ENCODE measurements around the gene ARF1. TPM values are rescaled to one million over a fixed set of nuclear protein-coding genes. Genes with fewer than 3 reads are reported as not detected.
A peak's percentile ranks its signal among the peaks of the same experiment; 100 is the strongest.

The ARF1 gene
- total RNA-seq, 1 donor from 2014 or later = 240 TPM

DNA sequence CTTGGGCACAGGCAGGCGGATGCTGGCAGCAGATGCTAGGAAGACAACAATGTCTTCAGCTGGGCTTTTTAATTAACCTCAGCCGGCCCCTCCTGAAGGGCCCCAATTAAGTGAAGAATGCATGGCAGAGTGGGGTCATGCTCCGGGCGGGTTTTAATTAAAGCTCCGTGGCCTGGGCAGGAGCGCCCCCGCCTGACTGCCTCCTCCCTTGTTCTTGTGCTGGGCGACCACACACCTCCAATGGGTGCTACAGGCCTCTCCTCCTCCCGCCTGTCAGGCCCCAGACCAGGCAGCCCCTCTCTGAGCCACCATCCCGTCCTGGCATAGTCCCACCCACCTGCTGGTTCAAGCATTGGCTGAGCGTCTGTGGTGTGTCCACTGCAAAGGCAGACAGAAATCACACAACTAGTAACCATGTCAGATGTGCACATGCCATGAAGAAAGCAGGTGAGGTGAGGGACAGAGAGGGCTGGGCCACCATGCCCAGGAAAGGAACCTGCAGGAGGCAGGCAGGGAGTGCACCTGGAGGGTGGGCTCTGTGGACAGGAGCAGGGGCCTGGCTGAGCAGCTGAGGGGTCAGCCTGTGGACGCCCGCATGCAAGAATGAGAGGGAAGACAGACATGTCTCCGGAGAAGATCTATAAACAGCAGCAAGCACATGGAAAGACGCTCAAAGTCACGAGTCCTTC lies 8.5 kb upstream of the ARF1 start:
- FAIRE-seq = no peak
- TF ChIP-seq, protein P1, sequence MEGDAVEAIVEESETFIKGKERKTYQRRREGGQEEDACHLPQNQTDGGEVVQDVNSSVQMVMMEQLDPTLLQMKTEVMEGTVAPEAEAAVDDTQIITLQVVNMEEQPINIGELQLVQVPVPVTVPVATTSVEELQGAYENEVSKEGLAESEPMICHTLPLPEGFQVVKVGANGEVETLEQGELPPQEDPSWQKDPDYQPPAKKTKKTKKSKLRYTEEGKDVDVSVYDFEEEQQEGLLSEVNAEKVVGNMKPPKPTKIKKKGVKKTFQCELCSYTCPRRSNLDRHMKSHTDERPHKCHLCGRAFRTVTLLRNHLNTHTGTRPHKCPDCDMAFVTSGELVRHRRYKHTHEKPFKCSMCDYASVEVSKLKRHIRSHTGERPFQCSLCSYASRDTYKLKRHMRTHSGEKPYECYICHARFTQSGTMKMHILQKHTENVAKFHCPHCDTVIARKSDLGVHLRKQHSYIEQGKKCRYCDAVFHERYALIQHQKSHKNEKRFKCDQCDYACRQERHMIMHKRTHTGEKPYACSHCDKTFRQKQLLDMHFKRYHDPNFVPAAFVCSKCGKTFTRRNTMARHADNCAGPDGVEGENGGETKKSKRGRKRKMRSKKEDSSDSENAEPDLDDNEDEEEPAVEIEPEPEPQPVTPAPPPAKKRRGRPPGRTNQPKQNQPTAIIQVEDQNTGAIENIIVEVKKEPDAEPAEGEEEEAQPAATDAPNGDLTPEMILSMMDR (IDR thresholded peaks at IDR 0.05; ENCODE audit: insufficient read depth, low read length, severe bottlenecking) = peak; percentile 65
- no peak overlapping the region for H3K4me3 ChIP-seq (ENCODE audit: low read depth, low read length)
- H3K36me3 ChIP-seq (ENCODE audit: control insufficient read depth, insufficient read depth, low read length) = no peaks in the 10 kb centered on the region
- DNase-seq (ENCODE audit: low read depth) = no peak
- H3K27me3 ChIP-seq (ENCODE audit: control insufficient read depth, insufficient read depth, low read length) = no peaks in the 10 kb centered on the region

DNA sequence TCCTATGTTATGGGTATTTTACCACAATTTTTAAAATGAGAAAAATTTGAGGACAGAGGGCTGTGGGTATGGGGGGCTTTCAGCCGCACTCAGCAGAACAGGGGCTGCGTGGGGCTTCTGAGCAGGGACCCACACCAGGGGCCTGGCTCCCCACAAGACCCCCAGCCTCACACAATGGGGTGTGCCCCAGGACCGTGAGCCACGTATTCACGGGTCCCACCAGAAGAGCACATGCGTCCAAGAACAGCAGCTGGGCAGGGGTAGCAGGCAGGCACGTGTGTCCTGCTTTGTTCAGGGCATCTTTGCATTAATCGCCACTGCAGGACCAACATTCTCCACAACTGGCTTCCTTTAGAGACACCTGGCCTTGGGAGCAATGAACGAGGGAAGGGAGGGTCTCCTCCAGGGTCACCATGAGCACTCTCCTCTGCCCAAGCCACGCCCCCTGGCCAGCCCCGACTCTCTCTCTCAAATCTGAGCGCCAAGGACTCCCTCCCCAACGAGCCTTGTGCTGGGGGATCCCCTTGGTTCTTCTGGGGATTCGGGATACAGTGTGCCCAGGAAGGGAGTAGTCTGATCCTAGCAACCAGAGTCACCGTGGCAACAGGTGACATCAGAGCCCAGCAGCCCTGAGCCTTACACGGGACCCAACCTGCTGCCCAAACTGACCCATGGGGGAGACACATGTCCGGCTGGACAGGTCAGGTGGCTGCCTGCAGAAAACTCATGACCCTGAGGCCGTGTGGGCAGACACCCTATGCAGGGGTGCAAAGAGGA lies 7.4 kb upstream of the ARF1 start:
- FAIRE-seq (no peak), DNase-seq (ENCODE audit: low read depth) (no peak)
- TF ChIP-seq, protein P1 (IDR thresholded peaks at IDR 0.05; ENCODE audit: insufficient read depth, low read length, severe bottlenecking) = no peak
- Histone ChIP-seq H3K4me3 (ENCODE audit: low read depth, low read length) (no peak overlapping the region), H3K36me3 (ENCODE audit: control insufficient read depth, insufficient read depth, low read length) (no peaks in the 10 kb centered on the region), H3K27me3 (ENCODE audit: control insufficient read depth, insufficient read depth, low read length) (no peaks in the 10 kb centered on the region)

DNA sequence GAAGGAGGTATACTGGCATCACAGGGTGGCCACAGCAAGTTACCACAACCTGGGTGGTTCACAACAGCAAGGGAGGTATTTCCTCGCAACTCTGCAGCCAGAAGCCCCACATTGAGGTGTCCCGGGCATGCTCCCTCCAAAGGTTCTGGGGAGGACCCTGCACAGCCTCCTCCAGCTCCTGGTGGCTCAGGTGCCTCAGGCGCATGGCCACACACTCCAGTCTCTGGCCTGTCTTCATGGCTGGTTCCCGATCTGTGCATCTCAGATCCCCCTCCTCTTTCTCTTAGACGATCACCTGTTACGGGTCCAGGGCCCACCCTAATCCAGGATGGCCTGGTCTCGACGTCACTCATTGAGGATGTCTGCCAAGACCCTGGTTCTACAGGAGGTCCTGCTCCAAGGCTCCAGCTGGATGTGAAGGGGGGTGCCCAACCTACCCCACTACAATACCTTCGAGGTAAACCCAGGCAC lies 6.7 kb upstream of the ARF1 start:
- TF ChIP-seq, protein P1 (IDR thresholded peaks at IDR 0.05; ENCODE audit: insufficient read depth, low read length, severe bottlenecking) = no peak
- FAIRE-seq = no peak
- no peak for DNase-seq (ENCODE audit: low read depth)
- H3K4me3 ChIP-seq (ENCODE audit: low read depth, low read length) = no peak overlapping the region
- H3K27me3 ChIP-seq (ENCODE audit: control insufficient read depth, insufficient read depth, low read length) = no peaks in the 10 kb centered on the region
- H3K36me3 ChIP-seq (ENCODE audit: control insufficient read depth, insufficient read depth, low read length) = no peaks in the 10 kb centered on the region

DNA sequence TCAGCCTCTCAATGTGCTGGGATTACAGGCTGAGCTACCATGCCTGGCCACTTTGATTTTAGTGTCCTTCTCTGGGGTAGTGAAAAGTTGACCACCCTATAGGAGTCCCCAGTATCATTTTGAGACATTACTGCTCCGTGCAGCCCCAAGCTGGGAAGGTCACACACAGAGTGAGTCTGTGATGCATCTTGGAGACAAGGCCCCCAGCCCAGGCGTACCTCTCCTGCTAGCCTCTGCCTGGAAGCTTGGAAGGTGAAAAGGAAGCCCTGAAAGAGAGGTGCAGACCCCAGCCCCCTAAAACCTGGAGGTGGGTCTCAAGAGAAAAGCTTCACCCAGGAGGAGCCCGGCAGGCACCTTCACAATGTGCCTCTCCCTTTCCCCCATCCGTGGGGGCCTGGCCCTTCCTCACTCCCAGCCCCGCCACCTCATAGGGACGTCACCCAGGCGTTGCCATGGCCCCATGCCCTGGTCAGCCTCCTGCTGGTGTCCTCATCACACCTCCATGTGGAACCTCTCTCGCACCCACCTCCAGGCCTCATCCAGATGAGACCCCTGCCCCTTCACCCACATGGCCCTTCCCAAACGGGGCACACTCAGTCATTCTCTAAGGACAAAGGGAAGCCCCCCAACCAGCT lies 5.6 kb upstream of the ARF1 start:
- FAIRE-seq = no peak
- no peaks in the 10 kb centered on the region for H3K36me3 ChIP-seq (ENCODE audit: control insufficient read depth, insufficient read depth, low read length)
- H3K4me3 ChIP-seq (ENCODE audit: low read depth, low read length) = no peak overlapping the region
- no peaks in the 10 kb centered on the region for H3K27me3 ChIP-seq (ENCODE audit: control insufficient read depth, insufficient read depth, low read length)
- DNase-seq (ENCODE audit: low read depth) = no peak
- TF ChIP-seq, protein P1 (IDR thresholded peaks at IDR 0.05; ENCODE audit: insufficient read depth, low read length, severe bottlenecking) = no peak

DNA sequence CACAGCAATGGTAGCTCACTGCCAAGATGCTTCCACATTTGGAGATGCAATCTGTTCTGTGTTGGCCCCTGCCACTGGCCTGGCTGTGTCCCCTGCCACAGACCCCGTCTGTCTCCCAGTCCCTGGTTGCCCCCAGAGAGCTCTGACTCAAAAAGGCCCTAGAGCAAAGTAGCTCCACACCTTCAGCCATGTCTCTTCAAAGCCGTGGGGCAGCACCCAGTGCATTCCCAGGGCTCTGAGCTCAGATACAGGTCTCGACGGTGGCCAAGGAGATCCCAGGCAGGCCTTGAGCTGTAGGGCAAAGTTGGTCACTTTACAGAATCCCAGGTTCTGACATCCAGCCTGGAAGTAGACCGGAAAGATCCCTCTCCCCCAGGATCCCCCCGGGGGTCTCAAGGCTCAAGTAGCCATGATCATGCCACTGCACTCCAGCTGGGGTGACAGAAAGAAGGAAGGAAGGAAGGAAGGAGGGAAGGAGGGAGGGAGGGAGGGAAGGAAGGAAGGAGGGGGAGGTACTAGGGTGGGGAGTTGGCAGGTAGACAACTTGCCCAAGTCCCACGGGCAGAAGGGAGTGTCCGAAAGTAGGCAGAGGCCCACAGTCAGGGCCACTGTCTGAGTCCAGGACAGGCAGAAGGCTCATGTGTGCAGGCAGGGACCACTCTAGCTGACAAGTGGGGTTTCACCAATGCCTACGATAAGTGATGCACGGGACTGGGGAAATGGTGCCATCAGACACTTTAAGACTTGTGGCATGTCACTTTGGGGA lies 4.8 kb upstream of the ARF1 start:
- Histone ChIP-seq H3K4me3 (ENCODE audit: low read depth, low read length) (no peak overlapping the region), H3K36me3 (ENCODE audit: control insufficient read depth, insufficient read depth, low read length) (no peaks in the 10 kb centered on the region), H3K27me3 (ENCODE audit: control insufficient read depth, insufficient read depth, low read length) (no peaks in the 10 kb centered on the region)
- TF ChIP-seq, protein P1 (IDR thresholded peaks at IDR 0.05; ENCODE audit: insufficient read depth, low read length, severe bottlenecking) = no peak
- FAIRE-seq = peak; percentile 7
- no peak for DNase-seq (ENCODE audit: low read depth)

All from bronchial epithelial cell (primary cell).